ENCODE measurements around the gene ADAMTS17.

DNA sequence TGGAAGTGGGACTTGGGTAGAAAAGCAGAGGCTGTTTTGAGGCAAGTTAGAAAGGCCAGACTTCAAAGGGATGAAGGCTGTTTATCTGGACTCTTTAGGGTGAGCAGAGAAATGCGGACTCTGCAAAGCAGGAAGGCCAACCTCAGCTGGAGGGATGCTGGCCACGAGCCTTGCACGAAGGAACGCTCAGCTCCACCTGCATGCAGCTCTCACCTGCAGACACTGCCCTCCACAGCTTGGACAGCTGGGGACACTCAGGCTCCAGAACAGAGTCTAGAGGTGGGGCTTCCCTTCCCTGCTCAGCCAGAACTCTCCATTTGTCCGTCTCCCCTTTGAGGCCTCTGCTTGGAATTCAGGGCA is 229.7 kb downstream of the ADAMTS17 start:
- no peak for TF ChIP-seq POLR2A (IDR thresholded peaks at IDR 0.05; ENCODE audit: low read depth, low read length)
- no peak for TF ChIP-seq POLR2AphosphoS5 (IDR thresholded peaks at IDR 0.05; ENCODE audit: low read depth, low read length)
- no peak for TF ChIP-seq TAF1 (IDR thresholded peaks at IDR 0.05; ENCODE audit: borderline replicate concordance, low read depth, low read length)
